ENCODE results near the gene RBFOX2.

Gene RBFOX2

GRCh38 chr22:35963237-35963810, 65.3 kb downstream of the RBFOX2 start:
- TF ChIP-seq CTCF (IDR thresholded peaks at IDR 0.05) (no peak), ZFX (IDR thresholded peaks at IDR 0.05; ENCODE audit: borderline replicate concordance) (no peak)
- no peak overlapping the region for H3K27ac ChIP-seq

- H3K27ac ChIP-seq: no peak overlapping the region
- no peak for TF ChIP-seq ZFX (IDR thresholded peaks at IDR 0.05; ENCODE audit: borderline replicate concordance)
- no peak for TF ChIP-seq CTCF (IDR thresholded peaks at IDR 0.05)
Observed at GRCh38 chr22:35961480-35962295, 66.9 kb downstream of the RBFOX2 start.

- no peak for TF ChIP-seq CTCF (IDR thresholded peaks at IDR 0.05)
- TF ChIP-seq ZFX (IDR thresholded peaks at IDR 0.05; ENCODE audit: borderline replicate concordance): no peak
Observed at GRCh38 chr22:35960854-35961253, 67.8 kb downstream of the RBFOX2 start.

GRCh38 chr22:35959121-35959800, 69.4 kb downstream of the RBFOX2 start:
- no peak for TF ChIP-seq ZFX (IDR thresholded peaks at IDR 0.05; ENCODE audit: borderline replicate concordance)
- TF ChIP-seq CTCF (IDR thresholded peaks at IDR 0.05): no peak
- no peak overlapping the region for H3K27ac ChIP-seq

More at GRCh38 chr22:35960854-35961253, 67.8 kb downstream of the RBFOX2 start:
- H3K27ac ChIP-seq: no peak overlapping the region

- no peak for TF ChIP-seq CTCF (IDR thresholded peaks at IDR 0.05)
- TF ChIP-seq ZFX (IDR thresholded peaks at IDR 0.05; ENCODE audit: borderline replicate concordance): no peak
- H3K27ac ChIP-seq: no peak overlapping the region
Observed at GRCh38 chr22:35958334-35958733, 70.3 kb downstream of the RBFOX2 start.

- TF ChIP-seq ZFX (IDR thresholded peaks at IDR 0.05; ENCODE audit: borderline replicate concordance) (no peak), CTCF (IDR thresholded peaks at IDR 0.05) (no peak)
- H3K27ac ChIP-seq: no peak overlapping the region
Observed at GRCh38 chr22:35957589-35957988, 71.0 kb downstream of the RBFOX2 start.

- TF ChIP-seq ZFX (IDR thresholded peaks at IDR 0.05; ENCODE audit: borderline replicate concordance) (no peak), CTCF (IDR thresholded peaks at IDR 0.05) (no peak)
- no peak overlapping the region for H3K27ac ChIP-seq
Observed at GRCh38 chr22:35956850-35957249, 71.8 kb downstream of the RBFOX2 start.
